Measurements from ENCODE around the gene XRCC3. TPM values are rescaled to one million over a fixed set of nuclear protein-coding genes. Genes with fewer than 3 reads are reported as not detected.

The XRCC3 gene
- total and polyA plus RNA-seq, 2 experiments from 2014 or later: 4.0 to 20.3 TPM

DNA sequence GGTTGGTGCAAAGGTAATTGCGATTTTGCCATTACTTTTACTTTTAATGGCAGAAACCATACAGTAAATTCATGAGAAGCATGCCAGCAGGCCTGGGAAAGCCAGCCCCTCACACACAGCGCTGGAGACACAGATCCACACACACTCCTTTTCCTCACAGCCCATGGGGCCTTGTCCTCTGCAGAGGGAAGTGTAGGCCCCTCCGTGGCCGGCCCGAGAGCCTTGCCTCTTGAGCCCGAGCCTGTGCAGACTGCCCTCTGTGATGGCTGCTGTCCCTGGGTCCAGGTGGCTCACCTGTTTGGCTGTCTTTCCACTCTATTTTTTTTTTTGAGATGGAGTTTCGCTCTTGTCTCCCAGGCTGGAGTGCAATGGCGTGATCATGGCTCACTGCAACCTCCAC is 39.3 kb downstream of the XRCC3 start:
- peaks cover 96% of the 10 kb centered on the region for H3K36me3 ChIP-seq (ENCODE audit: low read depth)
- H4K20me1 ChIP-seq (ENCODE audit: insufficient read depth): no peaks in the 10 kb centered on the region
- no peaks in the 10 kb centered on the region for H3K4me1 ChIP-seq (ENCODE audit: insufficient read depth)
- no peak overlapping the region for H3K27ac ChIP-seq
- H3K79me2 ChIP-seq (ENCODE audit: insufficient read depth): peaks cover 100% of the 10 kb centered on the region
- no peaks in the 10 kb centered on the region for H3K9me2 ChIP-seq (ENCODE audit: insufficient read depth)
- no peak overlapping the region for H3K4me2 ChIP-seq (ENCODE audit: unreplicated experiment)
- no peak for DNase-seq
- 97 to 100% methylated on average over 6 to 8 of the region's 8 CpGs for WGBS, 2 experiments (ENCODE audit: low coverage in 1 of 2, low lambda C conversion rate in 2 of 2, missing lambda C conversion rate in 2 of 2)
- H3K9ac ChIP-seq: no peak overlapping the region
- in situ Hi-C loops (cut with MboI): no loop called here
- H3K4me3 ChIP-seq: no peak overlapping the region
- no peak overlapping the region for H2AFZ ChIP-seq
- H3K9me3 ChIP-seq (ENCODE audit: low read depth): no peaks in the 10 kb centered on the region
- TF ChIP-seq EZH2phosphoT487 (IDR thresholded peaks at IDR 0.05; ENCODE audit: insufficient read depth, low read depth) (no peak), EZH2 (IDR thresholded peaks at IDR 0.05; ENCODE audit: insufficient read depth, poor library complexity, severe bottlenecking) (no peak)
- no peaks in the 10 kb centered on the region for H3K27me3 ChIP-seq (replicated peaks; ENCODE audit: insufficient read depth)
- H3F3A ChIP-seq (ENCODE audit: insufficient read depth): peaks cover 52% of the 10 kb centered on the region

DNA sequence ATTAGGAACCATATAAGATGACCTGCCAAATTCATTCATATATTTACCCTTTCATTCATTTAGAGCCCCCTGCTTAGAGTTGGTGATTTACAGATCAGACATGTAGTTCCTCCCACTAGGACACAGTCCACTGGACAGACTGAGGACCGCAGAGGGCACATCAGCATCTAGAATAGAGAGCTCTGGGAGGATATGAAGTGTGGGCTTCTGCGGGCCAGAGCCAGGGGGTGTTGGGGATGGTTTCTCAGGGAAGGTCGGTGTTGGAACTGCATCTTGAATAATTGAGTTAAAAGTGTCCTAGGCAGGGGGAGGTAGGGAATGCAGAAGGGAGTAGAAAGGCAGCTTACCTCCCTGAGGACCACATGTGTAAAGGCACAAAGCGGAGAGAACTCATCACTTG is 43.3 kb downstream of the XRCC3 start:
- Histone ChIP-seq H3K9me3 (ENCODE audit: low read depth) (no peaks in the 10 kb centered on the region), H3K9ac (no peak overlapping the region), H3K36me3 (ENCODE audit: low read depth) (peaks cover 87% of the 10 kb centered on the region), H3K4me2 (ENCODE audit: unreplicated experiment) (no peak overlapping the region), H3K4me3 (no peak overlapping the region), H3K27ac (no peak overlapping the region), H3K27me3 (replicated peaks; ENCODE audit: insufficient read depth) (no peaks in the 10 kb centered on the region), H4K20me1 (ENCODE audit: insufficient read depth) (no peaks in the 10 kb centered on the region), H3K79me2 (ENCODE audit: insufficient read depth) (peaks cover 100% of the 10 kb centered on the region), H3K9me2 (ENCODE audit: insufficient read depth) (no peaks in the 10 kb centered on the region), H3F3A (ENCODE audit: insufficient read depth) (peaks cover 56% of the 10 kb centered on the region), H2AFZ (no peak overlapping the region), H3K4me1 (ENCODE audit: insufficient read depth) (no peaks in the 10 kb centered on the region)
- WGBS, 2 experiments (ENCODE audit: low coverage in 1 of 2, low lambda C conversion rate in 2 of 2, missing lambda C conversion rate in 2 of 2): 84 to 94% methylated on average over 4 of the region's 4 CpGs
- in situ Hi-C loops (cut with MboI): no loop called here
- DNase-seq: no peak
- no peak for TF ChIP-seq EZH2 (IDR thresholded peaks at IDR 0.05; ENCODE audit: insufficient read depth, poor library complexity, severe bottlenecking)
- no peak for TF ChIP-seq EZH2phosphoT487 (IDR thresholded peaks at IDR 0.05; ENCODE audit: insufficient read depth, low read depth)

GRCh38 chr14:103669370-103669769 is 45.9 kb downstream of the XRCC3 start:
- WGBS, 2 experiments (ENCODE audit: low coverage in 1 of 2, low lambda C conversion rate in 2 of 2, missing lambda C conversion rate in 2 of 2): 98% methylated on average over 2 of the region's 2 CpGs
- Histone ChIP-seq H3K4me1 (ENCODE audit: insufficient read depth) (peaks cover 14% of the 10 kb centered on the region), H3K4me3 (no peak overlapping the region), H3K4me2 (ENCODE audit: unreplicated experiment) (no peak overlapping the region), H3K9ac (no peak overlapping the region), H3K79me2 (ENCODE audit: insufficient read depth) (peaks cover 94% of the 10 kb centered on the region), H3K27ac (no peak overlapping the region), H4K20me1 (ENCODE audit: insufficient read depth) (no peaks in the 10 kb centered on the region), H3K9me3 (ENCODE audit: low read depth) (no peaks in the 10 kb centered on the region), H2AFZ (no peak overlapping the region), H3K36me3 (ENCODE audit: low read depth) (peaks cover 72% of the 10 kb centered on the region), H3F3A (ENCODE audit: insufficient read depth) (peaks cover 70% of the 10 kb centered on the region), H3K27me3 (replicated peaks; ENCODE audit: insufficient read depth) (no peaks in the 10 kb centered on the region), H3K9me2 (ENCODE audit: insufficient read depth) (no peaks in the 10 kb centered on the region)
- TF ChIP-seq EZH2phosphoT487 (IDR thresholded peaks at IDR 0.05; ENCODE audit: insufficient read depth, low read depth) (no peak), EZH2 (IDR thresholded peaks at IDR 0.05; ENCODE audit: insufficient read depth, poor library complexity, severe bottlenecking) (no peak)
- no peak for DNase-seq
- in situ Hi-C loops (cut with MboI): no loop called here

DNA sequence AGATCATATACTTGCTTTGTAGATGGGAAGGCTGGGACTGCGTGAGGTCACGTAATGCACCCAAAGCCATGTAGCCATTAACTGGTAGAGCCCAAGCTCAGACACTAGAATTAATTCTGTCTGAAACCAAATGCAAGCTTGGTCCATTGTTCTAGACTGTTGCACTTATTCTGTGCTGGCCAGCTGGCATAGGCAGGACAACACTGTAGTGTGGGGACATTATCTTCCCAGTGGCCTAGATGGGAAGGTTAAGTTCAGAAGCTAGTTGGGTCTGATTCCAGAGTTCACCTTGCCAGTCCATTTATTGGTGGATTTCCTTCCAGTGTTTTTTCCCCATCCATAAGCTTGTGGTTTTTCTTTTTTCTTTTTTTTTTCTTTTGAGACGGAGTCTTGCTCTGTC is 47.1 kb downstream of the XRCC3 start:
- Histone ChIP-seq H3K27ac (peak overlapping the region; percentile 1; the same call in 1 of the 2 replicates), H3K79me2 (ENCODE audit: insufficient read depth) (peaks cover 87% of the 10 kb centered on the region)
- WGBS, 2 experiments (ENCODE audit: low coverage in 1 of 2, low lambda C conversion rate in 2 of 2, missing lambda C conversion rate in 2 of 2): 95 to 100% methylated on average over 3 of the region's 3 CpGs

GRCh38 chr14:103667671-103668070 is 47.6 kb downstream of the XRCC3 start:
- no peak overlapping the region for H3K4me2 ChIP-seq (ENCODE audit: unreplicated experiment)
- H4K20me1 ChIP-seq (ENCODE audit: insufficient read depth): no peaks in the 10 kb centered on the region

More for the DNA sequence above, 47.1 kb downstream of the XRCC3 start:
- H3K27me3 ChIP-seq (replicated peaks; ENCODE audit: insufficient read depth): no peaks in the 10 kb centered on the region
- no peak overlapping the region for H3K4me3 ChIP-seq
- in situ Hi-C loops (cut with MboI): no loop called here
- no peaks in the 10 kb centered on the region for H4K20me1 ChIP-seq (ENCODE audit: insufficient read depth)
- no peak overlapping the region for H2AFZ ChIP-seq
- H3F3A ChIP-seq (ENCODE audit: insufficient read depth): peaks cover 81% of the 10 kb centered on the region
- H3K4me2 ChIP-seq (ENCODE audit: unreplicated experiment): no peak overlapping the region
- H3K9me2 ChIP-seq (ENCODE audit: insufficient read depth): no peaks in the 10 kb centered on the region
- H3K9ac ChIP-seq: no peak overlapping the region
- H3K36me3 ChIP-seq (ENCODE audit: low read depth): peaks cover 63% of the 10 kb centered on the region
- H3K9me3 ChIP-seq (ENCODE audit: low read depth): no peaks in the 10 kb centered on the region
- TF ChIP-seq EZH2phosphoT487 (IDR thresholded peaks at IDR 0.05; ENCODE audit: insufficient read depth, low read depth) (no peak), EZH2 (IDR thresholded peaks at IDR 0.05; ENCODE audit: insufficient read depth, poor library complexity, severe bottlenecking) (no peak)
- no peak for DNase-seq
- peaks cover 26% of the 10 kb centered on the region for H3K4me1 ChIP-seq (ENCODE audit: insufficient read depth)

More at GRCh38 chr14:103667671-103668070, 47.6 kb downstream of the XRCC3 start:
- 76 to 80% methylated on average over 4 of the region's 4 CpGs for WGBS, 2 experiments (ENCODE audit: low coverage in 1 of 2, low lambda C conversion rate in 2 of 2, missing lambda C conversion rate in 2 of 2)
- TF ChIP-seq EZH2phosphoT487 (IDR thresholded peaks at IDR 0.05; ENCODE audit: insufficient read depth, low read depth) (no peak), EZH2 (IDR thresholded peaks at IDR 0.05; ENCODE audit: insufficient read depth, poor library complexity, severe bottlenecking) (no peak)
- Histone ChIP-seq H3K9me2 (ENCODE audit: insufficient read depth) (no peaks in the 10 kb centered on the region), H3K79me2 (ENCODE audit: insufficient read depth) (peaks cover 87% of the 10 kb centered on the region), H3K27ac (peak overlapping the region; percentile 1; the same call in 1 of the 2 replicates), H3K9ac (no peak overlapping the region), H3F3A (ENCODE audit: insufficient read depth) (peaks cover 82% of the 10 kb centered on the region), H3K4me3 (no peak overlapping the region), H3K4me1 (ENCODE audit: insufficient read depth) (peaks cover 27% of the 10 kb centered on the region), H3K27me3 (replicated peaks; ENCODE audit: insufficient read depth) (no peaks in the 10 kb centered on the region), H3K9me3 (ENCODE audit: low read depth) (no peaks in the 10 kb centered on the region), H3K36me3 (ENCODE audit: low read depth) (peaks cover 61% of the 10 kb centered on the region), H2AFZ (no peak overlapping the region)
- DNase-seq: no peak
- in situ Hi-C loops (cut with MboI): no loop called here
